HG02642 (cell line): Measurements from ENCODE around the gene SELP.

Experiments used
- ATAC-seq: cut with Tn5 transposase; IDR thresholded peaks from one replicate; pipeline ENCODE4 v1.9.1; 2021; ENCODE audit warnings: mild to moderate bottlenecking; ENCODE audit not compliant: unreplicated experiment, poor library complexity

Gene SELP

DNA sequence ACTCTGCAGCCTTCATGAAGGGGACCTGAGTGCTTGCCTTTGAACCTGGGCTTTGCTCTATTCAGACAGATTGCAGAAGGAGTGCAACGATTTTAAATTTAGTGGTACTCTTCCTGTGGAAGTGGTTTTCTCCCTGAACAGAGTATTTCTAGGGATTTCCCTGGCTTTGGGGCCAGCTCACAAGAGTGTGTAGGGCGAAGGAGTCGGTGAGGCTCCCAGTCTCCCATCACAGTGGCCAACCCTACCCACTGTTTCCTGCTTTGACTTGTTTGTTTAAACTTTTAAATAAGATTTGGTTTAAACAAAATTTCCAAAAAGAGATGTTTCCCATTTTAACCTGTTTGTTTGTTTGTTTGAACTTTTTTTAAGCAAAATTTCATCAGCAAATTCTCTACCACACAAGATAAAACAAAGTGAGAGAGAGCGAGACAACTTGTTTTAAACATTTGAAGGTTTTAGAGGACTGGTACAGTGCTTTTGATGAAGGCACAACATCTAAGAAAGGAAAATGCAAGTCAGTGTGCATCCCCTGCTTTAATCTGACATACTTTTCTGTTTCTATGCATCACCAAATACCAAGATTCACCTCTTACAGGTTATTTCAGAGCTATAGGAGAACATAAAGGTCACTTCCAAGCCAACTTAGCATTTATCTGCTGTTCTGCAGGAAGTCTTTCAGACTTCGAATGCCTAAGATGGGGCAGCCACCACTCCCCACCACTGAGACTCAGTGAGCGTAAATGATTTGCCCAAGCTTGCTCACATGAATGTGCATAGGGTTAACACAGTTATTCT is 6.6 kb downstream of the SELP start:
- no peak for ATAC-seq

GRCh38 chr1:169620565-169620964 is 9.4 kb downstream of the SELP start:
- no peak for ATAC-seq

- ATAC-seq = no peak
These were observed 11.6 kb downstream of the SELP start for GRCh38 chr1:169618367-169618766.

- no peak for ATAC-seq
These were observed 14.1 kb downstream of the SELP start for GRCh38 chr1:169615803-169616202.

- ATAC-seq = no peak
These were observed 19.1 kb downstream of the SELP start for GRCh38 chr1:169610858-169611257.

DNA sequence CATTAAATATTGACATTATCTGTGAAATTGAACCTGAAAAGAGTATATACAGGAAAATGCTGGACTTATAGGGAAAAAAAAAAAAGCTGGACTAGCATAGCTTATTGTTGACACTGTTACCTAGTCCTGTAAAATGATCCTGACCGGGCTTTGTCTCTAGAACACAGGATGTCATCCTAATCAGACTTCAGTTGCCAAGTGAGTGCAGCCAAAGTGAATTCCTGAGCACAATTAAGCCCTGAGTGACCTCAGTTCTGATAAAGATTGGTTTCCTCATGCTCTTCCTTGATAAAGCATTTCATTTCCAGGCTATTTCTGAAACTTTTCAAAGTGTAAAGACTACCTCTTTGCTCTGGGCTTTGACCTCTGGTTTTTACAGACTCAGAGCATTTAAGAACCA is 19.8 kb downstream of the SELP start:
- ATAC-seq = no peak

- ATAC-seq = no peak
These were observed 21.7 kb downstream of the SELP start for GRCh38 chr1:169608226-169608625.

- ATAC-seq = peak; percentile 56
These were observed 25.0 kb downstream of the SELP start for GRCh38 chr1:169604781-169605560.

GRCh38 chr1:169601096-169601881 is 28.6 kb downstream of the SELP start:
- ATAC-seq = no peak

DNA sequence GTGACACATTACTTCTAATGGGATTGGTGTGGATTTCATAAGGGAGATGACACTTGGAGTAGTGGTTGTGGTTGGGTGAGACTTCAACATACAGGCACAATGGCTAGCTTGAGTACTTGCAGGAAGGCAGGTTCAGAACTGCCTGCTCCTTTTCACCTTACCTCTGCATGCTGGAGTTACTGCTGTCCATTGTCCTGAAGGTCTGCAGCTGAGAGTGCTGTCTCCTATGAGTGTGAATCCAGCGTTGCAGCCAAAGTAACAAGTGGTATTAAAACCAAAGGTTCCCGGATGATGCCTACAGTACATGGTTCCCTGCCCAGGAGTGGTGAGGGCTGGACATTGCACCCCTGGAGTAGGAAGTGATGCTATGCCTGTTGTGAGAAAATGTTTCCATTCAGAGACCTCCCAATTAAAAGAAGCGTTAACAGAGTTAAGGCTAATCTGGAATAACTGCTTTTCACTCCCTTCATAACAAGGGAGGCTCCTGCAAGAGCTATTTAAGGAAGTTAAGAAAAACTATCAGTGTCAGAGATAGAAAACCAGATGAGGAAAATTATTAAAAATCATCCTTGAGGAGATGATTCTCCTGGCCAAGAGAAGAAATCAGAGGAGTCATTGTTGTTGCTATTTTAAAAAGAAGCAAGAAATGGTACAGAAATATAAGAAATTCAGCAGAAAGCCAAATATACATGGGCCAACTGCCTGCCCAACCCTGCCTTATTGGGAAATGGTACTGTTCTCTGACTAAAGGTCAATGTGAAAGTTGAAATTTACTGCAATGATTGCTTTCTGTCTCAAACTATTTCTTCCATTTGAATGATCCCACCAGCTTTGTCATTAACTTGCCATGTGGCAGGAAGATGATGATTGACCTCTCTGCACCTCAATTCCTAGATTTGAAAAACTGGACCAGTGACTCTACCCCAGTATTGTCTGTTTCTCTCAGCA is 33.9 kb downstream of the SELP start:
- no peak for ATAC-seq

GRCh38 chr1:169594391-169594790 is 35.5 kb downstream of the SELP start:
- ATAC-seq = peak; percentile 63

- no peak for ATAC-seq
These were observed 39.0 kb downstream of the SELP start for GRCh38 chr1:169590932-169591331.

DNA sequence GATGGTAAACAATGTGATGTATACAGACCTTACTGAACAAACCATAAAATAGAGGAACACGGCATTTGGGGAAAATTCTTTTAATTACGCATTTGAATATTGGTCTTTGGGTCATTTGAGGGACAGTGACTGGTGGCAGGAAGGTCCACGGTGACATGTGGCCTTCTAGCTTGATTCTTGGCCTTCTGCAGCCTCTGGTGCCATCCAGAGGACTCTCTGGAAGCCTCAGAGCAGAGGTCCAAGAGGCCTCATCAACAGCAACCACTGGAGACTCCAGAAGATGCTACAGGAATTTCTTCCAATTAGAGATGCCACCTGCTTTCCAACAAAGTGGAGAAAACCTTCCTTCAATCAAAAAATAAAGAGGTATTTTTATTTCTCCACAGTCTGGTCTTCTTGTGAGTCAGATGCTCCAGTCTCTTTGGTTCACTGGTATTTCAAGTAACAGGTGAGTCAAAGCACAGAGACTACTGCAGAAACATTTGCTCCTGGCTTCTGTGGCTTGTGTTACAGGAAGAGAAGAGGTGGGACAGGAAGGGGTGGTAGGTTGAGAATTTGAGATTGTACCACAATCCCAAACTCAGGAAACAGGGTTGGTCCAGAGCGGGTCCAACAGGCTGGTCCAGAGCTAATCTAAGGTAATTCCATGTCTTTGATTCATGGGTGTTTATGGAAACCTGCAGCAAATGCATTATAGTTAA is 41.0 kb downstream of the SELP start:
- ATAC-seq = no peak

DNA sequence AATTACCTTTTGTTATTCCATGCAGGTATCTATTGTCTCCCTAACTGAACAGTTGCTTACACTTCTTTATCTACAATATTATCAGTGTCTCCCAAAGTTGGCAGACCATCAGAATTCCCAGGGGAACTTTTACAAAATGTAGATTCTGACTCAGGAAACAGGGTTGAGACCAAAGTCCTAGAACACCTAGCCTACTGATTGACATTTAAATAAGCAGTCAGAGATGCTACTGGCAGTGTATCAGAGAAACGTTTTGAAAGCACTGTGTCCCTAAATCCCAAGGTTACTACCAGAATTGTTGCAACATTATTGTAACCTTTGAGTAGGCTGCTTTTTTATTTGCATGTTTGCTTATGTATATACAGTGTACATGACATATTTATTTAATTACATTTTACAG is 41.8 kb downstream of the SELP start:
- no peak for ATAC-seq

DNA sequence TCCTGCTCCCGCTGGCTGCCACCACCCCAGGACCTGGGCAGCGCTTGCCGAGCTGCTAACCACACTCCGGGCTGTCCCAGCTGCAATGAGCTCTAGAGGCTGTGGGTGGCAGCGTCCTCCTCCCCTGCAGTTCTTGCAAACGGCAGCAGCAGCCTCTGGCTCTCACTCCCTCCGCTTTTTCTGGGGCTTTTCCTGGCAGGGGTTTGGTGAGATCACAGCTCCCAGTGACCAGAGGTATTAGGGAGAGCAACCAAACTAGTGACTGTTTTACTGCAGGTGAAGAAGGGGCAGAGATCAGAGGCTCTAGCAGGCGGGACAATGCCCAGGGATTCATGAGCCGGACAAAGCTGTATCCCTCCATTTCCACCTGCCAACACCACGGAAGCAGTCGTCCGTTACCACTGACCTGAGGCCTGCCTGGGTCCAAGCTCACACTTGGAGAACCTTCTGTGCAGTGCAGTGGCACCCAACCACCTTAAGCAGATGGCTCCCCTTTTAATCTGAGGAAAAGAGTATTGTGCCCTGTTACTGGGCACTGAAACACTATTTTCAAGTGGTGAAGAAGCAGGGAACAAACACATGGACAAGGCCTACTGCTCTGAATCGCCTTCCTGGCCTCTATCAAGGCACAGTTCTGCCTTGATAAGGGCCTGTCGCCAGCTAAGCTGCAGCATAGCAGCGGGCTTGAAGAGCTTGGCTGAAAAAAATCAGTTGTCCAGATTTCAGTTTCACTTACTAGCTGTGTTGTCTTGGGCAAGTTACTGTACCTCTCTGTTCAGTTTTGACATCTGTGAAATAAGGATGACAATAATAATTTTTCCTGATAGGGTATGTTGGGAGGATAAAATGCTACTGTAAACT is 43.3 kb downstream of the SELP start, which contains the start of gene F5:
Gene F5, minus strand, starts transcription at position 87 of the 861 bp plus-strand sequence. CDS start 95 bp downstream, outside the sequence.
- peak; percentile 98 for ATAC-seq

DNA sequence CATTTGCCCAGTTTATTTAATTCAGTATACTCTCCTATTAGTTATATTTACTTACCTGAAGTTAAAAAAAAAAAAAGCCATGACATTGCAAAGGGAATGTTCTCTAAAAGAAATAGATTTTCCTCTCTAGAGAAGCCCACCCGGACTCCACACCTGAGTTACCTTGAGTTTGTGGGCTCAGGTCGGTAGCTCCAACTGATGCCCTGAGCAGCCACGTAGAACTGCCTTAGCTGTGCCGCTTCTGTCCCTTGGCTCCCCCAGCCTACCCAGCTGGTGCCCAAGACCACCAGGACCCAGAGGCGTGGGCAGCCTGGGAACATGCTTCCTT is 43.9 kb downstream of the SELP start:
- no peak for ATAC-seq

DNA sequence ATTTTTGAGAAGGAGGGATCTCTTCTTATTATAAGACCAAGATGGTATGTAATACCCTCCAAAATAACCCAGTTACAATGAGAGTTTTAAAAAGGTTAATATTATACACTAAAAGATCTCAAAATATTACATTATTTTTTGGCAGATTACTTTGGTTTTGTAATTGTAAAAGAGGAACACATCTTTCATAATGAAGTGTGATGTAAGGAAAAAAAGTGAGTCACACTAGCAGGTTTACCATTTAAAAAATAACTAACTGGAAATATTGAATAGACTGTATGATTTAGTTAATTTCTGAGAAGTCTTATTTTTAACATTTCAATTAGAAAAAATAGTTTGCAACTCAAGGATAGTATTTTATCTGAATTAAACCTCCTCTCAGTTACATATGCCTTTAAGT is 44.7 kb downstream of the SELP start:
- ATAC-seq = no peak

- no peak for ATAC-seq
These were observed 45.3 kb downstream of the SELP start for GRCh38 chr1:169584483-169585144.
